ENCODE measurements around the gene STAB1.

Gene STAB1

GRCh38 chr3:52504977-52505376 is 9.8 kb downstream of the STAB1 start:
- no peak for DNase-seq (ENCODE audit: low spot score)

- no peak for DNase-seq (ENCODE audit: low spot score)
Observed at GRCh38 chr3:52506266-52506966, 11.3 kb downstream of the STAB1 start.

- DNase-seq (ENCODE audit: low spot score): peak; percentile 74
Observed at GRCh38 chr3:52507359-52507758, 12.2 kb downstream of the STAB1 start.

GRCh38 chr3:52509753-52510328 is 14.7 kb downstream of the STAB1 start:
- no peak for DNase-seq (ENCODE audit: low spot score)

GRCh38 chr3:52511509-52511908 is 16.4 kb downstream of the STAB1 start:
- DNase-seq (ENCODE audit: low spot score): no peak

GRCh38 chr3:52512105-52512504 is 17.0 kb downstream of the STAB1 start:
- no peak for DNase-seq (ENCODE audit: low spot score)

GRCh38 chr3:52512727-52513126 is 17.6 kb downstream of the STAB1 start:
- no peak for DNase-seq (ENCODE audit: low spot score)

GRCh38 chr3:52513281-52513680 is 18.1 kb downstream of the STAB1 start:
- DNase-seq (ENCODE audit: low spot score): no peak

GRCh38 chr3:52514576-52514975 is 19.4 kb downstream of the STAB1 start:
- no peak for DNase-seq (ENCODE audit: low spot score)

GRCh38 chr3:52515192-52515591 is 20.1 kb downstream of the STAB1 start:
- no peak for DNase-seq (ENCODE audit: low spot score)

GRCh38 chr3:52516509-52517195 is 21.5 kb downstream of the STAB1 start:
- DNase-seq (ENCODE audit: low spot score): no peak

- no peak for DNase-seq (ENCODE audit: low spot score)
Observed at GRCh38 chr3:52517796-52518722, 22.9 kb downstream of the STAB1 start.

GRCh38 chr3:52518723-52519444 is 23.7 kb downstream of the STAB1 start:
- no peak for DNase-seq (ENCODE audit: low spot score)

GRCh38 chr3:52519445-52520140 is 24.5 kb downstream of the STAB1 start:
- no peak for DNase-seq (ENCODE audit: low spot score)

- DNase-seq (ENCODE audit: low spot score): no peak
Observed at GRCh38 chr3:52520141-52520667, 25.1 kb downstream of the STAB1 start.

GRCh38 chr3:52520716-52521487 is 25.8 kb downstream of the STAB1 start:
- DNase-seq (ENCODE audit: low spot score): no peak

GRCh38 chr3:52521488-52521824 is 26.3 kb downstream of the STAB1 start:
- no peak for DNase-seq (ENCODE audit: low spot score)

GRCh38 chr3:52521881-52522650 is 26.9 kb downstream of the STAB1 start:
- no peak for DNase-seq (ENCODE audit: low spot score)

- no peak for DNase-seq (ENCODE audit: low spot score)
Observed at GRCh38 chr3:52522651-52523251, 27.6 kb downstream of the STAB1 start.
